ENCODE measurements around the gene BTBD2.

The BTBD2 gene

GRCh38 chr19:1944916-1945561, 70.5 kb downstream of the BTBD2 start:
- FAIRE-seq, result no peak

DNA sequence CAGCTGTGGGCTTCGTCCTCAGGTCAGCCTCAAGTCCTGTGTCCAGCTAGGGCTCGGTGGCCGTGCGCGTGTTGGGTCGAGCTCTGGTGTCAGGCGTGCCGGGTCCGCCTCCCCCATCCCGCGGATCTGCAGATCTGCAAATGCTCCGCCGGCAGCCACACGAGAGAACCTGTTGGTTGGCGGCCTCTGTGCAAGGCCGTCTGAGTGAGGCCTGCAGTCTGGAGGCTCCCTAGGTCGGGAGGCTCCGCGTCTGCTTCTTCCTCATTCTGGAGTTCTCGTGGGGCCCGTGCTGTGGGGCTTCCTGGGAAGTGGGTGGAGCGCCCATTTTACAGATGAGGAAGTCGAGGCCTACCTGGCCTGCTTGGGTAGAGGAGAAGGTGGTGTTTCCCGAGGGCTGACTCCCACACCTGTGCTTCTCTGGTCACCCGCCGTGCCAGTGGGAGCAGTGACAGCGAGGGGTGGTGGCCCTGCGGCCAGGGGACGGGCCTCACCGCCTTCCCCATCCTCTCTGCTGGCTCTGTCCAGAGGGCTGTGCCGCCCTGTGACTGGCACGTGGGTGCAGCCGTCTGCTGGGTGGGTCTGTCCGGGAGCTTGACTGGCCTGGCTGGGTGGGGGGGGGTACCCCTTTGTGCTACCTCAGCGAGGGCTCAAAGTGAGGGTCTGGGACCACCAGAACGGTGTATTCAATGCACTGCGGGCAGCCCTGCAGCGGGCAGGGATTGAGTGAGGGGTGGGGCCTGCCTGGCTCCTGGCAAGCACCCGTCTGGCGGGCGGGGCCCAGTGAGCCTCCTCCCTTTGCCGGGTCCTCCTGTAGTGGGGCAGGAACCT, 71.2 kb downstream of the BTBD2 start:
- FAIRE-seq, result no peak
- DNase-seq (ENCODE audit: low spot score), result no peak

More at GRCh38 chr19:1944916-1945561, 70.5 kb downstream of the BTBD2 start:
- no peak for DNase-seq (ENCODE audit: low spot score)

DNA sequence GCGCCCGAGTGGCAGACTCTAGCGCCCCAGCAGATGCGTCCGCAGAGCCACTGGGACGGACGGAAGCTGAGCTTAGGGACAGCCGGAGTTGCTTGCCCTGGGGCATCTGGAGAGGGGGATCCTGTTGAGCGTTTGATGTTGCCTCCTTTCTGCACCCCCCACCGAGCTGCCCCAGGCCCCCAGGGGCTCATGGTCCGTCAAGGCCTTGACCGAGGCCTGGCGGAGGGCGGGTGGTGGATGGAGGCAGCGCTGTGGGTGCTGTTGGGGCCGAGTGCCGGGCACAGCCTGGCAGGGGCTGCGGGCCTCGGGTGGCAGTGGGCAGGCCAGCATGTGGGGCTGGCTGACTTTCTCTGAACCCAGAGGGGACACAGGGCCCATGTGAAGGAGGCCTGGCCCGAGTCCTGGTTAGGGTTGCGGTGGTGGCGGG, 71.8 kb downstream of the BTBD2 start:
- no peak for FAIRE-seq

GRCh38 chr19:1942934-1943555, 72.5 kb downstream of the BTBD2 start:
- no peak for FAIRE-seq
- no peak for DNase-seq (ENCODE audit: low spot score)

More for the DNA sequence above, 71.8 kb downstream of the BTBD2 start:
- no peak for DNase-seq (ENCODE audit: low spot score)

GRCh38 chr19:1942078-1942933, 73.2 kb downstream of the BTBD2 start:
- DNase-seq (ENCODE audit: low spot score) (peak; percentile 58), FAIRE-seq (no peak)

DNA sequence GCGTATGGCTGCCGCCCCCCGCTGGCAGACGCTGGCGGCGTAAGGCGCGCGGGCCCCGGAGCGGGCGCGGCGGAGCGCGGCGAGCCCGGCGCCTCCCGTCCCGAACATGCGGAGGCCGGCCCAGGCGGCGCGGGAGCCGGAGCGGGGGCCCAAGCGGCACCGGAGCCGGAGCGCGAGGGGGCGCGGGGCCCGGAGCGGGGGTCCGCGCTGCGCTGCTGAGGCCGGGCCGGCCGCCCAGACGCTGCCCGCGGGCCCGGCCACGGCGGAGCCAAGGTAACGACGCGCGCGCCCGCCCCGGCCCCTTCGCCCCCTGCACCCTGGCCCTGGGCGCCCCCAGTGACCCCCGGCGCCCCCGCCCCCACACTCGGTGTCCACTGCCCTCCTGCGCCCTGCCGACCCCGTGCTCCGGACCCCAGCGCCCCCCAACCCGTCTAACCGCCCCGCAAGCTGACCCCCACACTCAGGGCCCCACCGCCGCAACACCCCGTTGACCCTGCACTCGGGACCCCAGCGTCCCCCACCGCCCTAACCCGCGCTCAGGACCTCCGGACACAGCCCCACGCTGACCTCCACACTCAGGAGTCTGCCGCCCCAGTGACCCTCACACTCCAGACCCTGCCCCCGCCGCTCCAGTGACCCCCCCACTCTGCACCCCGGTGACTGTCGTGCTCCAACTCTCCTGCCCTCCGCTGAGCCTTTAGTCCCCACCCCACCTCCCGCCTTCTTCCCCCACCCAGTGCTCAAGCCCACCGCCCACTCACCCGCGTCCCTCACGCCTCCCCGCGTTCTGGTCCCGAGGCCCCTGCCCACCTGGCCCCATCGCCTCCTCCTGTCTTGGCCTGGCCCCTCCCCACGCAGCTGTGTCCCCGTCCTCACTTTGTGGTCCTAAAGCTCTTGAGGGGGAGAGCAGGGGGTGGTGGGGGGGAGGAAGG, 74.1 kb downstream of the BTBD2 start, which contains the start of gene CSNK1G2:
TSS of gene CSNK1G2 (plus strand) at position 27 of the 932 bp plus-strand sequence. CDS start 28,601 bp downstream, outside the sequence.
- no peak for FAIRE-seq
- DNase-seq (ENCODE audit: low spot score), result no peak

DNA sequence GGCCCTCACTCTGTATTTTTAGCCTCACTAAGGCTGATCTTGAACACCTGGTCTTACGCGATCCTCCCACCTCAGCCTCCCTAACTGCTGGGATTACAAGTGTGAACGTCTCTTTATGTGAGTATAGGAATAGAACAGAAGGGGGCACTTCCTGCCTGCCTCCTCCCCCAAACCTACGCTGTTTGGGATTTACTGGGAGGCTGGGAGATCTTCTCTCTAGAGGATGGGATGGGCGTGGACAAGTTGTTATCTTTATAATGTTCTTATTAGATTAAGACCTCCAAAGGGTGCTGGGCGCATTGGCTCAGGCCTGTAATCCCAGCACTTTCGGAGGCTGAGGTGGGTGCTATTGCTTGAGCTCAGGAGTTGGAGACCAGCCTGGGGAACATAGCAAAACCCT, 77.4 kb downstream of the BTBD2 start:
- no peak for FAIRE-seq
- DNase-seq (ENCODE audit: low spot score), result no peak

DNA sequence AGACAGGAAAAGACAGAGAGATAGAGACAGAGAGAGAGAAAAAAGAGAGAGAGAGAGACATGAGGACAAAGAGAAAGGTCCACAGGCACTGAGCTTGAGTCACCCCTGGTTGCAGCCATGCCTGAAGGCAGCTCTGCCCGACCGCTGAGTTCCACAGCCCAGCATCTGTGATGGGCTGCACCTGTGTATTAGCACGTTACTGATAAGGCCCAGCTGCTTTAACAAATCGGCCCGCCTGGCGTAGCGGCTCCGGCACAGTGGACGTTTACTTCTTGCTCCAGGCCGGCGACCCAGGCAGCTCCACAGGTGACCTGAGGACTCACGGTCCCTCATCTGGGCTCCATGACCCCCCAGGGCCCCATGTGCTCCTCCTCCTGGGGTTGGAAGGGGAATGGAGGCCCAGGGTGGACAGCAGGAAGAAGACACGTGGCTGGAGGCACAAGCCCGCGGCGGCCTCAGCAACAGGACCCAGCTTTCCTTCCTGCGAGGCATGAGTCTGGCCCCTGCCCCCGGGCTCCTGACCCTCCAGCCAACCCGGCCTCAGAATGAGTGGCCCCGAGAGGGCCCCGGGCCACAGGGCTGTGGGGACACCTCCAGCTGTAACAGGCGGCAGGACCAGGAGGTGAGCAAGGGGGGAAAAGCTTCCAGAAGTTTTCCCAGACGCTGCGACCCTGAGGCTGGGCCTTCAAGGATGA, 78.5 kb downstream of the BTBD2 start:
- DNase-seq (ENCODE audit: low spot score) (no peak), FAIRE-seq (no peak)

GRCh38 chr19:1936430-1936829, 79.1 kb downstream of the BTBD2 start:
- FAIRE-seq, result no peak

DNA sequence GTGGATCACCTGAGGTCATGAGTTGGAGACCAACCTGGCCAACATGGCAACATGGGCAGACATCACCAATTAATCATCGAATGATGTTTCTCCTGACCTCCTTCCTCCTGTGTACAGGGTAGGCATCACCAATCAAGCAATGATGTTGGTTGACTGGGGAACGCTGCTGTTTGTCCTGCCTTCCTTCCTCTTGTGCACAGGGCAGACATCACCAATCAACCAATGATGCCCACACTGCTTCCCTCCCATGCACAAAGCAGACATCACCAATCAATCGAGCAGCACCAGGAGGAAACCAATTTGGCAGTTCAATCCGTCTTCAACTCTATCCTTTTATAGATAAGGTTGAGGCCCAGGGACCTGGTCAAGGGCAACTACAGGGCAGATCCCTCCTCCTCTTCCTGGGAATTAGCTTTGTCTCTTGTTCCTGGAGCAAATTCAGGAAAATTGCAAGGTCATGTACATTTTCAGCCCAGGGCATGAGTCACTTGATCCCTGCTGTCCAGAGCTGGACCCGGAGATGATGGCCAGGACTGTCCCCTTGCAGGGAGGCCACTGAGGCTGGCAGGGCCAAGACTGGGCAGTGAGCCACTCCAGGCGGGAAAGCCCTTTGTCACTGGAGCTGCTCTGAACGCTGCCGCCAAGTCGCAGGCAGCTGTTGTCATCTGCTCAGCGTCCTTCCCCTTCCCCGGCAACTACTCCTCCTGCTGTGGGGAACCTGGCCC, 79.9 kb downstream of the BTBD2 start:
- DNase-seq (ENCODE audit: low spot score) (peak; percentile 16), FAIRE-seq (no peak)

More at GRCh38 chr19:1936430-1936829, 79.1 kb downstream of the BTBD2 start:
- DNase-seq (ENCODE audit: low spot score), result no peak
